Bronchial epithelial cell (primary cell): Measurements from ENCODE around the gene CCR7. TPM values are rescaled to one million over a fixed set of nuclear protein-coding genes. Genes with fewer than 3 reads are reported as not detected.

Experiments used
- DNase-seq: peaks from one replicate; pipeline ENCODE4 v3.0.0-alpha.2; 2010; ENCODE audit warnings: low read depth
- FAIRE-seq: peaks from 2 replicates; lab custom pipeline; 2011; peaks lifted over from hg19 to GRCh38; lab: Jason Lieb, UNC
- H3K27me3 ChIP-seq: 2 replicates; pipeline ENCODE4 v1.5.1; 2011; ENCODE audit warnings: low read length; ENCODE audit not compliant: control insufficient read depth, insufficient read depth
- H3K36me3 ChIP-seq: 2 replicates; pipeline ENCODE4 v1.5.1; 2011; ENCODE audit warnings: low read length; ENCODE audit not compliant: control insufficient read depth, insufficient read depth
- H3K4me3 ChIP-seq: 2 replicates; pipeline ENCODE4 v1.5.1; 2011; ENCODE audit warnings: mild to moderate bottlenecking, low read depth, low read length, control low read depth
- total RNA-seq: library from RNA; depleted of rRNA; stranded (reverse); fragments of >200 nt; gene quantifications from 2 replicates; pipeline ENCODE4 v1.2.1, GENCODE V29; 2014
- TF ChIP-seq, protein P1 (sequence below): IDR thresholded peaks from 2 replicates; pipeline ENCODE4 v1.5.1; 2011; ENCODE audit warnings: mild to moderate bottlenecking, moderate library complexity, low read length, control low read depth, inconsistent platforms; ENCODE audit not compliant: insufficient read depth, severe bottlenecking

CCR7 gene
- total RNA-seq, 1 donor from 2014 or later = not detected

DNA sequence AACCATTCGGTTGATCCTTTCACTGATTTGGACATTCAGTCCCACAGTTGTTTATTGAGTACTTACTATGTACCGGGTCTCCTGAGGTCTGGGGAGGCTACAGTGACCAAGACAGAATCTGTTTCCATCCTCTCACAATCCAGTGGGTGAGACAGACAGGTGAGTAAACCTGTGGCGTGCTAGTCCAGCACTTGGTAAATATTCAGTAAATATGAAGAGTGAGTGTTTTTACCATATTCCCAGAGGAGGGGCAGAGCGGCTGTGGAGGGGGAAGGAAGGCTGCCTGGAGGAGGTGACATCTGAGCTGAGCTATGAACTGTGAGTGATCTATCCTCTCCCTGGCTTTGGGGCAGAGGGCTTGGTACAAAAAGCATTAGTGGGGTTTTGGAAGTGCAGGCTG lies 31.4 kb downstream of the CCR7 start:
- Histone ChIP-seq H3K27me3 (no peaks in the 10 kb centered on the region), H3K36me3 (no peaks in the 10 kb centered on the region), H3K4me3 (no peak overlapping the region)
- DNase-seq (peak; percentile 64), FAIRE-seq (no peak)
- TF ChIP-seq, protein P1, sequence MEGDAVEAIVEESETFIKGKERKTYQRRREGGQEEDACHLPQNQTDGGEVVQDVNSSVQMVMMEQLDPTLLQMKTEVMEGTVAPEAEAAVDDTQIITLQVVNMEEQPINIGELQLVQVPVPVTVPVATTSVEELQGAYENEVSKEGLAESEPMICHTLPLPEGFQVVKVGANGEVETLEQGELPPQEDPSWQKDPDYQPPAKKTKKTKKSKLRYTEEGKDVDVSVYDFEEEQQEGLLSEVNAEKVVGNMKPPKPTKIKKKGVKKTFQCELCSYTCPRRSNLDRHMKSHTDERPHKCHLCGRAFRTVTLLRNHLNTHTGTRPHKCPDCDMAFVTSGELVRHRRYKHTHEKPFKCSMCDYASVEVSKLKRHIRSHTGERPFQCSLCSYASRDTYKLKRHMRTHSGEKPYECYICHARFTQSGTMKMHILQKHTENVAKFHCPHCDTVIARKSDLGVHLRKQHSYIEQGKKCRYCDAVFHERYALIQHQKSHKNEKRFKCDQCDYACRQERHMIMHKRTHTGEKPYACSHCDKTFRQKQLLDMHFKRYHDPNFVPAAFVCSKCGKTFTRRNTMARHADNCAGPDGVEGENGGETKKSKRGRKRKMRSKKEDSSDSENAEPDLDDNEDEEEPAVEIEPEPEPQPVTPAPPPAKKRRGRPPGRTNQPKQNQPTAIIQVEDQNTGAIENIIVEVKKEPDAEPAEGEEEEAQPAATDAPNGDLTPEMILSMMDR = no peak

DNA sequence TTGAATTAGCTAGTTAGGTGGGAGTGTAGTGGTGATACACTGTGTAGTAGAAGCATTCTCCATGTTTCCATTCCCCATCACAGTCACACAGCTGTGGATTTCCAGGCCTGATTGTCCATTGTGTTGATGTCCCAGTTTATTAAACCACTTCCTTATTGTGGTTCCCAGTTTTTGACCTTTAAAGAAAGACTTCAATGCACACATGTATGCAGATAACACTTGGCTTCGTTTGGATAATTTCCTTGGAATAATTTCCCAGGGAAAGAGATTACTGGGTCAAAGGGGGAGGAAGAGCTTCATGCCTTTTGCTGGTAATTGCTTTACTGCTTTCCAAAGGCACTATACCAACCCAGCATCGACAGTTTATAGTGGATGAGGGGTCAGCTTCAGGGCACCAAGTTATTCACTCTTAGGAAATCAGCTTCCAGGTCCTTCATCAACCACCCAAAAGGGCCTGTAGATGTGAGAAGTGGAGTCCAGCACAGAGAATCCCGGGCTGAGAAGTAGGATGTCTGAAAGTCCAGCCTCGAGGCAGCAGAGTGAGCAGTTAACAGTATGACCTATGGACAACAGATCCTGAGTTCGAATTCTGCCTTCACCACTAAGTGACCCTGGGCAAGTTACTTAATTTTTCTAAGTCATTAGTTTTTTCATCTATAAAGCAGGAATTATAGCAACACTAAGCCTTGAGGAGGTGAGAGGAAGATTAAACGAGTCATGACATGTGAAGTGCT lies 32.6 kb downstream of the CCR7 start:
- H3K27me3 ChIP-seq = no peaks in the 10 kb centered on the region
- TF ChIP-seq, protein P1 = no peak
- peak; percentile 80 for DNase-seq
- H3K36me3 ChIP-seq = no peaks in the 10 kb centered on the region
- H3K4me3 ChIP-seq = no peak overlapping the region
- no peak for FAIRE-seq

DNA sequence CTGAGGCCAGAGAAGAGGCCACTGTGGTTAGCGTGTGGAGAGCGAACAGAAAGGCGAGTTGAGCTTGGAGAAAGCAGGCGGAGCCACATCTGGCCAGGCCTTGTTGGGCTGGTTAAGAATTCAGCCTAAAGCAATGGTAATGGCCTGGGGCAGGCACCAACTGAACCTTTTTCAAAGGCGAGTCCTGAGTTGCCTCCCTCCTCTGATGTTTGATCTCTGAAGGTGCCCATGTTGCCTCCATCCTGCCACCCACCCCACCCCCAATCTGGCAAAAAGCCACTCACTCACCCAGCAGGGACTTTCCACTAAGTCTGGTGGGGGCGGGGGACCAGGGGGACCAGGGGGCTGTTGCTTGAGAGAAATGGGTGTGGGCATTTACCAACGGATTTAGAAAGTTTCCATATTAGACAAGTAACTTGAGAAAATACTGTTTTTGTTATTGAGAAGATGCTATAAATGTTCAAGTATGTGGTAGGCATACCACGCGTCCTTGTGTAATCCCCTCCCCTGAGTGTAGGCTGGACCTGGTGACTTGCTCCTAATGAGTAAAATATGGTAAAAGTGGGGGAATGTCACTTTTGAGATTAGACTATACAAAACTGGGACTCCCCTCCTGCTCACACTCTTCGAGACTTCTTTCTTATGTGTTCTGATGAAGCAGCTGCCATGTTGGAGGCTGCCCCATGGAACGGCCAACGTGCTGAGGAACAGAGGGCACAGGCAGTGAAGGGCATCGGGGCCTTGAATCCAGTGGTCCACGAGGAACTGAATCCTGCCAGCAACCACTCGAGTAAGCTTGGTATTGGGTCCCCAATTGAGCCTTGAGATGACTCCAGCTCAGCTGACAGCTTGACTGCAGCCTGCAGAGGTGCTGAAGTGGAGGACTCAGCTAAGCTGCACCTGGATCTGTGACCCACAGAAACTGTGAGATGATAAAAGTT lies 34.0 kb downstream of the CCR7 start:
- H3K4me3 ChIP-seq = no peak overlapping the region
- TF ChIP-seq, protein P1 = no peak
- FAIRE-seq = no peak
- H3K27me3 ChIP-seq = no peaks in the 10 kb centered on the region
- no peaks in the 10 kb centered on the region for H3K36me3 ChIP-seq
- peak; percentile 41 for DNase-seq

DNA sequence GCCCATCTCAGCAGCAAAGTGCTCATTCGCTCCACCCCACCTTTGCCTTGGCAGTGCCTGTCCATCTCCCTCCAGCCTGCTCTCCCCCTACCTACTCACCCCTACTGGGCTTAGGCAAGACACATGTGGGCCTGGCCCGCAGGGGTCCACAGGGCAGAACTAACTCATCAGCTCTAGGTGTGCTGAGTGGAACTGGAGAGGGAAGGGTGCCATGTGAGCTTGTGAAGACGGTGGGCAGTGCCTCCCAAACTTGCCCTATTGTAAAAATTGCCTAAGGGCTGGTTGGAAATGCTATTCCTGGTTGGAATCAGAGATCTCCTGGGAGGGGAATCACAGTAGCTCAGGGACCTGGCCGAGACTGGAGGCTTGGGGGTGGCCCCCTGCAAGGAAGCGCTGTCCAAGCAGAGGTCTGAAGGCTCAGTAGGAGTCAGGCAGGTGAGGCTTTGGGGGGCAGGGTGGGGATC lies 34.7 kb downstream of the CCR7 start:
- H3K4me3 ChIP-seq = no peak overlapping the region
- no peaks in the 10 kb centered on the region for H3K27me3 ChIP-seq
- no peak for DNase-seq
- TF ChIP-seq, protein P1 = no peak
- H3K36me3 ChIP-seq = no peaks in the 10 kb centered on the region
- FAIRE-seq = no peak

DNA sequence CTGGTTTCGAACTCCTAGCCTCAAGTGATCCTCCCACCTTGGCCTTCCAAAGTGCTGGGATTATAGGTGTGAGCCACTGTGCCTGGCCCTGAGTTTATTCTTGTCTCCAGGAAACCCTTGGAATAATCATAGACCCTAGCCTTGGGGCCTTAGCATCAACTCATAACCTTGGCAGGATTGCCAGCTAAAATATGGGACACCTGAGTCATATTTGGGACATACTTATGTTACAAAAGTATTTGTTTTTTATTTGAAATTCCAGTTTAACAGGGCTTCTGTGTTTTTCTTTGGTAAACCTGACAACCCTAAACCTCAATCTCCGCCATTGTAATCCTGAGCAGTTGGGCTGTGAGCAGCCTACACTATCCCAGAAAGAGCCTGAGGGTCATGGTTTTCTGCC lies 35.3 kb downstream of the CCR7 start:
- TF ChIP-seq, protein P1 = no peak
- Histone ChIP-seq H3K27me3 (no peaks in the 10 kb centered on the region), H3K36me3 (no peaks in the 10 kb centered on the region), H3K4me3 (no peak overlapping the region)
- no peak for FAIRE-seq
- peak; percentile 67 for DNase-seq
